GM19025 (cell line): Measurements from ENCODE around the gene TADA3.

Experiments
- ATAC-seq: cut with Tn5 transposase; IDR thresholded peaks from one replicate; pipeline ENCODE4 v1.9.1; 2021; ENCODE audit warnings: mild to moderate bottlenecking, low read depth, moderate library complexity; ENCODE audit not compliant: unreplicated experiment

TADA3 gene

GRCh38 chr3:9810433-9810770 lies 18.1 kb upstream of the TADA3 start:
- no peak for ATAC-seq

- peak; percentile 49 for ATAC-seq
These were observed 17.6 kb upstream of the TADA3 start, which contains the start of gene TTLL3 for GRCh38 chr3:9809615-9810432. TTLL3 (plus strand) TSS chr3:9810262; CDS start chr3:9810662, 400 bp downstream.

- no peak for ATAC-seq
These were observed 17.0 kb upstream of the TADA3 start for GRCh38 chr3:9809239-9809614.

GRCh38 chr3:9808345-9809037 lies 16.2 kb upstream of the TADA3 start:
- ATAC-seq: no peak

- no peak for ATAC-seq
These were observed 15.7 kb upstream of the TADA3 start for GRCh38 chr3:9807981-9808344.

GRCh38 chr3:9806688-9807589 lies 14.7 kb upstream of the TADA3 start:
- ATAC-seq: no peak

GRCh38 chr3:9806137-9806536 lies 13.9 kb upstream of the TADA3 start:
- ATAC-seq: no peak

GRCh38 chr3:9804996-9805395 lies 12.7 kb upstream of the TADA3 start:
- ATAC-seq: no peak

- ATAC-seq: no peak
These were observed 11.2 kb upstream of the TADA3 start for GRCh38 chr3:9803494-9803893.

GRCh38 chr3:9800529-9800928 lies 8.3 kb upstream of the TADA3 start:
- ATAC-seq: no peak

- ATAC-seq: no peak
These were observed 5.1 kb upstream of the TADA3 start for GRCh38 chr3:9797196-9797945.

- no peak for ATAC-seq
These were observed 2.9 kb upstream of the TADA3 start for GRCh38 chr3:9795207-9795606.

GRCh38 chr3:9794400-9794799 lies 2.1 kb upstream of the TADA3 start:
- no peak for ATAC-seq

GRCh38 chr3:9793161-9793781 lies 998 bp upstream of the TADA3 start:
- ATAC-seq: no peak

- ATAC-seq: no peak
These were observed 376 bp downstream of the TADA3 start for GRCh38 chr3:9791790-9792404.

- ATAC-seq: no peak
These were observed 1.1 kb downstream of the TADA3 start for GRCh38 chr3:9791127-9791526.

GRCh38 chr3:9787714-9788113 lies 4.6 kb downstream of the TADA3 start:
- no peak for ATAC-seq

GRCh38 chr3:9786825-9787669 lies 5.2 kb downstream of the TADA3 start:
- ATAC-seq: no peak
